GM18858 (cell line): ENCODE data around the gene ACP6.

Experiments
- ATAC-seq: cut with Tn5 transposase; IDR thresholded peaks from one replicate; pipeline ENCODE4 v1.9.1; 2021; ENCODE audit not compliant: unreplicated experiment

ACP6 gene

GRCh38 chr1:147651466-147651865 is 18.9 kb downstream of the ACP6 start:
- ATAC-seq = no peak

DNA sequence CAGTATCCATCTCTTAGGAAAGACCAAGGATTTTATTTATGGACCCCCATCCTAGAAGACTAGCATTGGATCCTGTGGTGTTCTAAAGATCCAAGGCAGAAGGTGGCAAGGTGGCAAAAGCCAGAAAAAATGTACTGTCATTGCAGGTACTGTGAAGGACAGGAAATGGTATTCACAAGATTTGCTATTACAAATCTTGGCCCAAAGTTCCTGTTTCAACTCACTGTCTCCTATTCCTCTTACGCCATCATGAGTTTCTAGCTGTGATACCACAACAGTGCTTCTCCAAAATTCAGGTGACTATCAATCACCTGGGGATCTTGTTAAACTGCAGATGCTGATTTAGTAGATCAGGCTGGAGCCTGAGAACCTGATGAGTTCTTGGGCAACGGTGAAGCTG is 21.4 kb downstream of the ACP6 start:
- no peak for ATAC-seq

DNA sequence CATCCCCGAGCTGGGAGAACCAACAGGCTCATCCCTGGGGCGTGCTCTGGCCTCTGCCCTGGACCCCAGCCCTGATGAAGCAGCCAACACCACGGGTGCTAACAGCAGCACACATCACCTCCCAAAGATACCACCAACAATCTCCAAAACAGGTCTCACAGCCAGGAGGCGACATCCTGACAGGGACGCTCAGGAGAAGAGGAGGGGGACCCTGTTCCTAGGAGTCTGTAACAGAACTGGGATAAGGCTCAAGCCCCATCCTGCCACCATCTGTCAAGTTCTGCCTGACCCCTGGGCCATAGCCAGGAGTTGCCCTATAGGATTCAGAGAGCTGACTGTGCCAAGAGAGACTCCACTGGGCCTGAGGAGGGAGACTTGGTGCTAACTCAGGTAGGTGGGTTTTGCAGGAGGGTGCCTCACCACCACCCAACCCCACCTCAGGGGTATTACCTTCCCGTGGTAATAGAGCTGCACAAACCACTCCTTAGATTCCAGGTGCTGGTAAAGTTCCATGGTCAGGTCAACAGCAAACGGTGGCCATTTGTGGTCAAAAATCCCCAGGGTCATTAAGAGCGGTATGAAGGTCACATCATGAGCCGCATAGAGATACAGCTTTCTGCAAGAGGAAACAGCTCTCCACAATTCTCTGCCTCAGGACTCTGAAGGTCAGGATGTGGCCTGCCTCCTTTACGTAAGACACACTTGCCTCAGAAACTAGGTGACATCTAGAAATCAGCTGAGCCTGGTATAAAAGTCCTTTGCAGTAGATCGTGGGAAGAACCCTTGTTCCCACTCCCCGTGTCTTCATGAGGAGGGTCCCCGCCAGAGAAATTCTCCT is 22.3 kb downstream of the ACP6 start:
- no peak for ATAC-seq

DNA sequence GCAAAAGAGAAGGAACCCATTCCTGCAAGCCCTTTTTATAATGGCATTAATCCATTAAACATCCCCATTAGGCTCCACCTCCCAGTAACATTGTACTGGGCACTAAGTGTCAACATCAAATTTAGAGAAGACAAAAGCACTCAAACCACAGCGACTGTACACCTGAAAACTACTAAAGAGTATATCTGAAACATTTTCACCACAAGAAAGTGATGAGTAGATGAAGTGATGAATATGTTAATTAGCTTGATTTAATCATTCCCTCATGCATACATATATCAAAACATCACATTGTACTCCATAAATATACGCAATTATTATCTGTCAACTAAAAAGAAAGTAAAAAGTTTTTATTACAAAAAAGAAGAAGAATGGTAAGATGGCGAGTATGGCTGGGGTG is 26.4 kb downstream of the ACP6 start:
- no peak for ATAC-seq

GRCh38 chr1:147641695-147642592 is 28.4 kb downstream of the ACP6 start:
- no peak for ATAC-seq

DNA sequence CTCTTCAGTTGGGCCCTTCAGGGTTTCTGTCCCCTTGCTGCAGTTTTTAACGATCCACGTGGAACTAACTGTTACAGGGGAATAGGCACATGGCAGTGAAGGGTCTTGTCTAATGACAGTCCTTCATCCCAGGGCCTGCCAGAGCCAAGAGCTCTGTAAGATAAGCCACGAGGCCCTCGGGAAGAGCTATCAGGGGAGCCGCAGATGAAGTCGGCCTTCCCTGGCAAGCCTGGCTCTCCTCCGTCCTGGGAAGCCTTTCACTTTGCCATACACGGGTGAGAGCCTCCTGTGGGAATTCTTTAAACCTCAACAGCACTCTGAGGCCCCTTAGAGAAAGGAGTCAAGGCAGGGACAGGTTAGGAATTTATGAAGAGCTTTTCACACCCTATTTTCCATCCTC is 29.0 kb downstream of the ACP6 start:
- ATAC-seq = no peak

DNA sequence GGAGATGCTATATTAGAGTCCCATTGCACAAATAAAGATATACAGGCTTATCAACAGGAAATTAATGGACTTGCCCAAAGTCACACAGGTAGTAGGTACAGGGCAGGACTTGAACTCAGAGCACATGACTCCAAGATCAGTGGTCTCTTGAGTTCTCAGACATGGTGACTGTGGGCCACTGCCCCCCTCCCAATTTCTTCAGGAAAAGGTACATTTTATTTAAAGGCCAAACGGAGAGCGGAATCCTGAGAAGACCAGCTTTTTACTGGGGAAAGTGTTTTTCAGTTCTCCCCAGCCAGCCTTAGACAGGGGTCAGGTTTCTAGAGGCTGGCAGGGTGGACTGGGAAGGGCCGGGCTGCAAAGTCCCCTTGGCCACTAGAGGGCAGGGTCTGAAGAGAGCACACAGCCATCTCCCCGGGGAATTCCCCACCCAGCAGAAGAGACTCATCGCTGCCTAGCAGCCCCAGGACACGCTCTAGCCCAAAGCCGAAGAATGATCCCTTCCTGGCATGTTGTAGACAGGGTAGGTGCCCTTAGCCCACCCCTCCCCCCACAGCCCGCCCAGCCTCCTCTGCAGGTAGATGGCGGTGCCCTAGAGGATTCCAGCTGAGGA is 29.7 kb downstream of the ACP6 start:
- peak; percentile 85 for ATAC-seq

DNA sequence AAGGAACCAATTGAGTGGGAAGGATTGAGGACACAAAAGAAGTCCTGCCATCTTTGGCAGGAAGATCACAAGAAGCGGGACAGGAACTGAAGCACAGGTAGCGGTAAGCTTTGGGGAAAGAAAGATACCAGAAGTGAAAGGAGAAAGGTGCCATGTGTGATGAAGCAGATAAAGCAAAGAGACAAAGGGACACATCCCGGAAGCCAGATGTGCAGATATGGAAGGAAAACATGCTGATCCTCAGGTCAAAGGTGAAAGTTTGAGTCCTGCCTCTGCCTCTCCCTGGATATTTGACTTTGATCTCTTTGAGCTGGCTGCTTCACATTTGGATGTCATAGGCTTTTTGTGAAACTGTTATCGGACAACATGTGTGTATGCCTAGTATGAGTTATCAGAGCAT is 34.0 kb downstream of the ACP6 start:
- ATAC-seq = no peak

DNA sequence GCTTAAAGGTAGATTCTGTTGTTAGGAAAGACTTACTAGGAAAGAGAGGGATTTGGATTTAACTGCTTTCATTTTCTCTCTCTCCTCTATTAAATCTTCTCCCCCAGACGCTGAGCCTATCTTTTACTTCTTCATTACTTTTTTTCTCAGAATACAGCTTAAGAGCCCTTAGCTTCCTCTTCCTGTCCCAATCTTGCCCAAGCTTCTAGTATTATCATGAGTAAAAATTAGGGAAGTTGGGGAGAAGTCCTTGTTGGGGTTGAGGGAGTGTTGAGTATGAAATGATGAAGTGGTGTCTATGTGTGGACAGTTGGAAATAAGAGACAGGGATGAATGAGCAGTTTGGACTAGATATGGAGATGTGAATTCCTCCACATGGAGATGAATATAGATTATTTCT is 35.0 kb downstream of the ACP6 start:
- ATAC-seq = no peak

GRCh38 chr1:147634645-147635044 is 35.7 kb downstream of the ACP6 start:
- no peak for ATAC-seq

DNA sequence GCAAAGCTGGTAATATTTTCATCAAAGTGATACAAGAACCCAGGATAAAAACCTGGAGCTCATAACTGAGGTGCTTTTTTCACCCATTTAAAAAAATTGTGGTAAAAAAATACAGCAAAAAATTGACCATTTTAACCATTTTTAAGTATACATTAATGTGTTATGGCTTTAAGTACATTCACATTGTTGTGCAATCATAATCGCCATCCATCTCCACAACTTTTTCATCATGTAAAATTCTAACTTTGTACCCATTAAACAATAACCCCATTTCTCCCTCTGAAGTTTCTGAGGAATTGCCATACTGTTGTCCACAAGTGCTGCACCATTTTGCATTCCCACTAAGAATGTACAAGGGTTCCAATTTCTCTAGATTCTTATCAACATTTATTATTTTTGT is 36.6 kb downstream of the ACP6 start:
- ATAC-seq = no peak

GRCh38 chr1:147631839-147632238 is 38.5 kb downstream of the ACP6 start:
- ATAC-seq = no peak

GRCh38 chr1:147630447-147630846 is 39.9 kb downstream of the ACP6 start:
- ATAC-seq = no peak

GRCh38 chr1:147630022-147630421 is 40.3 kb downstream of the ACP6 start:
- ATAC-seq = no peak

- ATAC-seq = no peak
These were observed 41.9 kb downstream of the ACP6 start for GRCh38 chr1:147628441-147628840.

DNA sequence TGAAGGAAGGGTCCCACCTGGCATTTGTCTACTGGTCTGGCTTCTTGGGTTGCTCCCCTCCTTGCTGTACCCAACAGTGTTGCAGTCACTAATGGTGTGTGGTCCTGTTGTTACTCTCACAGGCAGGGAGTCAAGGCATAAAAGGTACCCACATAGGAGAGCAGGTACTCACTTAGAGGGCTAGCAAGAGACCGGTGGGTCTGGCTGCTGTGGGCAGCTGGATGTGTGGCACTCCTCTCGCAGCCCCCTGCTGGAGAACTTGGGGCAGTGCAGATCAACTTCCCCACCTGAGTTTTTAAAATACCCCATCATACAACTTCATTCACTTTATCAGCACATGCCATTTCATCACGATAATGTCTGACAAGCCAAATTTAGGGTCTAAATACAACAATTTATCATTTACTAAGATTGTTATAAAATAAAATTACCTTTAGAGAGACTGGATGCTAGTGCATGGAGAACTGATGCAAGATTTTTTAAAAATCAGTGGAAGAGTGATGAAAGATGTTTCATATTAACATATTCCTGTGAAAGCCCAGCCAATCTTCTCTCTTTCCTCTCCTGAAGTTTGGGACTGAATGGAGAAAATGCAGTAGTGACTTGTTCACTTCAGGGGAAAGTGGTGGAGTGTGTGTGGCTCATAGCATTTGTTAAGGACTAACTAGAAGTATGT is 42.8 kb downstream of the ACP6 start:
- no peak for ATAC-seq

- no peak for ATAC-seq
These were observed 43.6 kb downstream of the ACP6 start for GRCh38 chr1:147626739-147627138.

- no peak for ATAC-seq
These were observed 44.0 kb downstream of the ACP6 start for GRCh38 chr1:147626291-147626690.

DNA sequence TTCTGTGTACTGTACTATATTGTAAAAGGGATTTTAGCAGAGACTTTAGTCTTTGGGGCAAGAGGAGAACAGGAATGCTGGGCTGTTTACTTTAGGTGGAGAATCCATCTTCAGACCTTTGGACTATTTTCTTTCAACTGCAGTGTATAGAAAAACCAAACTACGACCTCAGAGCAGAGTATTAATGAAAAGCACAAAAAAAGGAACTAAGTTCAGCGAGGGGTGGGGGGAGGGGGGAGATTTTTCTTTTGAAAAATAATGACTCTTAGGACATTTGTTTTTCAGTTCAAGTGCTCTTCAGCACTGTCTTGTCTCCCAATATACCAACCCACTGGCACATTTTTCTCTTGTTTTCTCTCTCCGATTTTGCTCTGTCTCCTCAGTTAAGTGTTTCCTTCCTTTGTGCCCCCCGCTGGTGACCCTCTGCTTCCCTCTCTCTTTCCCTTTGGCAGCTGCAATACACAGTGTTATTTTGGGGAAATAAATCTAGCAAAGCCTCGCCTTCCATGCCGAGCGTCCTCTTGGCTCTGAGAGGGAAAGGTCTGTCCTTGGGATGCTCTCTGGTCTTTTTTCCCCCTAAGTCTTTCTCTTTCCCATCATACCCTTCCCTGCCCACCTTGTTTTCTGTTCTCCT is 44.8 kb downstream of the ACP6 start:
- ATAC-seq = no peak

GRCh38 chr1:147624529-147624928 is 45.8 kb downstream of the ACP6 start:
- no peak for ATAC-seq

DNA sequence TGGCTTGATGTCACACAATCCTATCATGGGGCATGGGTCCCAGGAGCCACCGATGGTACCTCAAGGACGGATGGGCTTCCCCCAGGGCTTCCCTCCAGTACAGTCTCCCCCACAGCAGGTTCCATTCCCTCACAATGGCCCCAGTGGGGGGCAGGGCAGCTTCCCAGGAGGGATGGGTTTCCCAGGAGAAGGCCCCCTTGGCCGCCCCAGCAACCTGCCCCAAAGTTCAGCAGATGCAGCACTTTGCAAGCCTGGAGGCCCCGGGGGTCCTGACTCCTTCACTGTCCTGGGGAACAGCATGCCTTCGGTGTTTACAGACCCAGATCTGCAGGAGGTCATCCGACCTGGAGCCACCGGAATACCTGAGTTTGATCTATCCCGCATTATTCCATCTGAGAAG is 46.3 kb downstream of the ACP6 start:
- no peak for ATAC-seq
